ENCODE measurements around the gene ITGA3. TPM values are rescaled to one million over a fixed set of nuclear protein-coding genes. Genes with fewer than 3 reads are reported as not detected.
A peak's percentile ranks its signal among the peaks of the same experiment; 100 is the strongest.

The ITGA3 gene
- polyA plus RNA-seq, 1 of the 3 experiments (the other 2 are of a cell fraction): 766 TPM

GRCh38 chr17:50081757-50082156 is 25.8 kb downstream of the ITGA3 start:
- ChIA-PET POLR2A (no interaction called here), CTCF (interaction anchor here (0.7 to 3.3 kb wide), 6 partner anchors 12 to 83 kb away, joined by 3 to 26 read pairs (median 4); no protein-coding TSS in a partner anchor)
- Histone ChIP-seq H3K4me3 (ENCODE audit: low read depth in 2 of 2, low read length in 1 of 2) (no peak overlapping the region), H3K9me2 (no peaks in the 10 kb centered on the region), H3K36me3 (replicated peaks in 1 of 2; ENCODE audit: control insufficient read depth in 1 of 2, insufficient read depth in 2 of 2, low read length in 1 of 2) (peaks cover 61 to 89% of the 10 kb centered on the region in 2 experiments), H3K9me3 (no peaks in the 10 kb centered on the region), H3K9ac (no peak overlapping the region), H3K4me2 (no peak overlapping the region), H4K20me1 (ENCODE audit: insufficient read depth) (peaks cover 72% of the 10 kb centered on the region), H3K27ac (ENCODE audit: low read depth in 2 of 2, low read length in 1 of 2) (peak overlapping the region in 1 of 2 experiments; percentile 32; a peak in 1 of 4 replicates), H3F3A (replicated peaks; ENCODE audit: insufficient read depth) (peaks cover 94% of the 10 kb centered on the region), H2AFZ (ENCODE audit: low read depth) (no peak overlapping the region), H3K79me2 (ENCODE audit: insufficient read depth) (peaks cover 48% of the 10 kb centered on the region), H3K27me3 (ENCODE audit: insufficient read depth) (no peaks in the 10 kb centered on the region), H3K4me1 (ENCODE audit: control insufficient read depth in 1 of 2, insufficient read depth in 2 of 2, low read depth in 1 of 2, low read length in 1 of 2) (no peaks in the 10 kb centered on the region)
- no peak for TF ChIP-seq FOSL2 (IDR thresholded peaks at IDR 0.05; ENCODE audit: borderline replicate concordance, low read depth)
- TF ChIP-seq TCF12 (IDR thresholded peaks at IDR 0.05): no peak
- WGBS (ENCODE audit: low lambda C conversion rate): 95% methylated on average over 5 of the region's 5 CpGs
- DNase-seq: no peak

GRCh38 chr17:50087246-50087911 is 31.5 kb downstream of the ITGA3 start:
- ChIA-PET CTCF (interaction anchor here (0.6 to 3.7 kb wide), 80 partner anchors 9 to 530 kb away, joined by 3 to 353 read pairs (median 5); partner anchors contain the start of genes COL1A1, DLX3, ITGA3 and SAMD14), POLR2A (no interaction called here)
- peak; percentile 97 for DNase-seq
- no peak for TF ChIP-seq JUND (IDR thresholded peaks at IDR 0.05)
- TF ChIP-seq USF2 (IDR thresholded peaks at IDR 0.05; ENCODE audit: borderline replicate concordance, low read depth, low read length): no peak
- no peak for TF ChIP-seq RFX5 (IDR thresholded peaks at IDR 0.05; ENCODE audit: low read length)
- TF ChIP-seq, protein P1, sequence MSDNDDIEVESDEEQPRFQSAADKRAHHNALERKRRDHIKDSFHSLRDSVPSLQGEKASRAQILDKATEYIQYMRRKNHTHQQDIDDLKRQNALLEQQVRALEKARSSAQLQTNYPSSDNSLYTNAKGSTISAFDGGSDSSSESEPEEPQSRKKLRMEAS (IDR thresholded peaks at IDR 0.05; ENCODE audit: low read depth): no peak
- TF ChIP-seq ELF1 (IDR thresholded peaks at IDR 0.05): no peak; the same call in 1 of the 2 replicates
- no peak for TF ChIP-seq EZH2phosphoT487 (IDR thresholded peaks at IDR 0.05; ENCODE audit: borderline replicate concordance, low read depth)
- no peak for TF ChIP-seq FOXJ3 (CRISPR knock-in tag; IDR thresholded peaks at IDR 0.05)
- TF ChIP-seq YY1 (IDR thresholded peaks at IDR 0.05; ENCODE audit: low read depth): no peak
- TF ChIP-seq SIN3A (IDR thresholded peaks at IDR 0.05; ENCODE audit: borderline replicate concordance, low read depth, low read length): no peak
- peak; percentile 98 for TF ChIP-seq RAD21 (IDR thresholded peaks at IDR 0.05; ENCODE audit: low read length)
- no peak for TF ChIP-seq MXI1 (IDR thresholded peaks at IDR 0.05; ENCODE audit: low read depth, low read length)
- TF ChIP-seq, protein P2, sequence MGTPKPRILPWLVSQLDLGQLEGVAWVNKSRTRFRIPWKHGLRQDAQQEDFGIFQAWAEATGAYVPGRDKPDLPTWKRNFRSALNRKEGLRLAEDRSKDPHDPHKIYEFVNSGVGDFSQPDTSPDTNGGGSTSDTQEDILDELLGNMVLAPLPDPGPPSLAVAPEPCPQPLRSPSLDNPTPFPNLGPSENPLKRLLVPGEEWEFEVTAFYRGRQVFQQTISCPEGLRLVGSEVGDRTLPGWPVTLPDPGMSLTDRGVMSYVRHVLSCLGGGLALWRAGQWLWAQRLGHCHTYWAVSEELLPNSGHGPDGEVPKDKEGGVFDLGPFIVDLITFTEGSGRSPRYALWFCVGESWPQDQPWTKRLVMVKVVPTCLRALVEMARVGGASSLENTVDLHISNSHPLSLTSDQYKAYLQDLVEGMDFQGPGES (IDR thresholded peaks at IDR 0.05; ENCODE audit: low read depth, low read length): no peak
- no peak for TF ChIP-seq EP300 (IDR thresholded peaks at IDR 0.05; ENCODE audit: borderline replicate concordance in 1 of 2, low read depth in 1 of 2, low read length in 1 of 2)
- TF ChIP-seq NRF1 (IDR thresholded peaks at IDR 0.05; ENCODE audit: low read depth, low read length): no peak
- no peak for TF ChIP-seq REST (IDR thresholded peaks at IDR 0.05; ENCODE audit: low read depth, low read length)
- peak; percentile 16; the same call in 1 of the 2 replicates for TF ChIP-seq POLR2AphosphoS5 (IDR thresholded peaks at IDR 0.05; ENCODE audit: low read depth, low read length)
- TF ChIP-seq SMC3 (IDR thresholded peaks at IDR 0.05; ENCODE audit: low read depth, low read length): peak; percentile 88

More at GRCh38 chr17:50087246-50087911, 31.5 kb downstream of the ITGA3 start:
- Histone ChIP-seq H2AFZ (ENCODE audit: low read depth) (no peak overlapping the region), H3F3A (replicated peaks; ENCODE audit: insufficient read depth) (peaks cover 94% of the 10 kb centered on the region), H3K27ac (ENCODE audit: low read depth in 2 of 2, low read length in 1 of 2) (peak overlapping the region in 1 of 2 experiments; percentile 32; a peak in 1 of 4 replicates), H3K4me2 (no peak overlapping the region), H3K9me3 (no peaks in the 10 kb centered on the region), H3K9ac (no peak overlapping the region), H4K20me1 (ENCODE audit: insufficient read depth) (peaks cover 80% of the 10 kb centered on the region), H3K9me2 (no peaks in the 10 kb centered on the region), H3K4me1 (ENCODE audit: control insufficient read depth in 1 of 2, insufficient read depth in 2 of 2, low read depth in 1 of 2, low read length in 1 of 2) (no peaks in the 10 kb centered on the region), H3K27me3 (ENCODE audit: insufficient read depth) (no peaks in the 10 kb centered on the region), H3K36me3 (replicated peaks in 1 of 2; ENCODE audit: control insufficient read depth in 1 of 2, insufficient read depth in 2 of 2, low read length in 1 of 2) (peaks cover 53 to 80% of the 10 kb centered on the region in 2 experiments), H3K4me3 (ENCODE audit: low read depth in 2 of 2, low read length in 1 of 2) (no peak overlapping the region; a peak in 1 of 4 replicates), H3K79me2 (ENCODE audit: insufficient read depth) (peaks cover 31% of the 10 kb centered on the region)
- 70% methylated on average over 7 of the region's 10 CpGs for WGBS (ENCODE audit: low lambda C conversion rate)
